Activated T-cell treated with anti-CD3 and anti-CD28 coated beads, Interleukin-2, amount 50 U/mL, for 4 hours (primary cell): ENCODE measurements around the gene FSTL3. TPM values are rescaled to one million over a fixed set of nuclear protein-coding genes. Genes with fewer than 3 reads are reported as not detected.

Experiments used
- ATAC-seq, 2 donors: fragments of 200-7000 bp; cut with Tn5 transposase; one replicate each; pipeline ENCODE4 v1.10.0; 2021
- DNase-seq: peaks from one replicate; pipeline ENCODE4 v3.0.0-alpha.2; 2020
- H3K27me3 Mint-ChIP-seq: one replicate; pipeline ENCODE4 v1.8.0; 2021; ENCODE audit warnings: low read depth, mixed read lengths
- H3K36me3 Mint-ChIP-seq: one replicate; pipeline ENCODE4 v1.8.0; 2022; ENCODE audit warnings: mixed read lengths; ENCODE audit not compliant: insufficient read depth
- H3K4me1 Mint-ChIP-seq: one replicate; pipeline ENCODE4 v1.8.0; 2021; ENCODE audit warnings: low read depth, mixed read lengths
- H3K4me3 Mint-ChIP-seq: one replicate; pipeline ENCODE4 v1.8.0; 2021; ENCODE audit warnings: mild to moderate bottlenecking, moderate library complexity, mixed read lengths
- H3K9me3 Mint-ChIP-seq: one replicate; pipeline ENCODE4 v1.8.0; 2021; ENCODE audit warnings: mixed read lengths
- total RNA-seq, 3 donors: library from RNA; stranded (reverse); gene quantifications; one replicate each; pipeline ENCODE4 v1.2.1, GENCODE V29; 2021

FSTL3 gene
- total RNA-seq, 3 donors from 2014 or later = 8.0 to 9.9 (median 8.3) TPM

DNA sequence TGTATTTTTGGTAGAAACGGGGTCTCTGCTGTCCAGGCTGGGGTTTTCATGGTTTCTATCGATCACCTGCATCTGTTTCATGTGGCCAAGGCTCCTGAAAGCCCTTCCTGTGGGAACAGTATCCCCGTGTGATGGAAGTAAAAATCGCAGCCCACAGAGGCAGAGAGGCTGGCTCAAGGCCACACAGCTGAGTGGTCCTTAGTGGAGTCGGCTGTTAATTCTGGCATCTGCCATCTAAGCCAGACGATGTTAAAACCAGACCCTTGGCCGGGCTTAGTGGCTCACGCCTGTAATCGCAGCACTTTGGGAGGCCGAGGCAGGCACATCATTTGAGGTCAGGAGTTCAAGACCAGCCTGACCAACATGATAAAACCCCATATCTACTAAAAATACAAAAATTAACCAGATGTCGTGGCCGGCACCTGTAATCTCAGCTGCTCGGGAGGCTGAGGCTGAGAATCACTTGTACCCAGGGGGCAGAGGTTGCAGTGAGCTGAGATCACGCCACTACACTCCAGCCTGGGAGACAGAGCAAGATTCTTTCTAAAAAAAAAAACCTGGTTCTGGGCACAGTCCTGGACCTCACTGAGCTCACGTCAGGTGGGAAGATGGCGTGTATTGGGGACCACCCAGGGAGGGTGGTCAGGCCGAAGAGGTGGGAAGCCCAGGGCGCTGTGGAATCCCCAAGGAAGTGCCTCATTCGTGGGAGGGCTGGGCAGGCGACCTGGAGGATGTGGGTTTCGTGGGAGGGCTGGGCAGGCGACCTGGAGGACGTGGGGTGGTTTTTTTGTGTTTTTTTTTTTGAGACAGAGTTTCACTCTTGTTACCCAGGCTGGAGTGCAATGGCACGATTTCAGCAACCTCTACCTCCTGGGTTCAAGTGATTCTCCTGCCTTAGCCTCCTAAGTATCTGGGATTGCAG lies 56.2 kb downstream of the FSTL3 start:
- peaks cover 8% of the 10 kb centered on the region for H3K4me1 Mint-ChIP-seq
- DNase-seq (no peak), ATAC-seq (no peak)
- no peak overlapping the region for H3K4me3 Mint-ChIP-seq
- H3K36me3 Mint-ChIP-seq = no peaks in the 10 kb centered on the region
- H3K9me3 Mint-ChIP-seq = no peaks in the 10 kb centered on the region
- peaks cover 2% of the 10 kb centered on the region for H3K27me3 Mint-ChIP-seq

Other genes with a start within 250 kb of the FSTL3 start
- gene SHC2, start 215.4 kb upstream of the FSTL3 start, total RNA-seq = under 1 TPM; 0.16 to 0.33 (median 0.26) TPM
- gene MADCAM1, start 179.9 kb upstream of the FSTL3 start, total RNA-seq = under 1 TPM; 0.18 to 0.26 (median 0.19) TPM
- gene TPGS1, start 168.9 kb upstream of the FSTL3 start, total RNA-seq = 10 to 100 TPM; 21.9 to 22.8 (median 22.6) TPM
- 10 to 100 TPM; 42.1 to 48.7 (median 45.7) TPM for gene CDC34, start 144.6 kb upstream of the FSTL3 start, total RNA-seq
- 10 to 100 TPM; 53.2 to 71.8 (median 65.8) TPM for gene GZMM, start 132.3 kb upstream of the FSTL3 start, total RNA-seq
- 100 to 1,000 TPM; 241 to 277 (median 250) TPM for gene BSG, start 103.8 kb upstream of the FSTL3 start, total RNA-seq
- gene HCN2, start 86.5 kb upstream of the FSTL3 start, total RNA-seq = under 1 TPM; 0.20 to 0.24 (median 0.22) TPM
- 100 to 1,000 TPM; 110 to 123 (median 119) TPM for gene POLRMT, start 42.9 kb upstream of the FSTL3 start, total RNA-seq
- gene FGF22, start 36.5 kb upstream of the FSTL3 start, total RNA-seq = not detected
- 100 to 1,000 TPM; 144 to 162 (median 147) TPM for gene RNF126, start 13.2 kb upstream of the FSTL3 start, total RNA-seq
- under 1 TPM in 2 of 3 donors, not detected in 1; 0.87 to 0.94 TPM for gene PRSS57, start 19.1 kb downstream of the FSTL3 start, total RNA-seq
- under 1 TPM; 0.26 to 0.61 (median 0.27) TPM for gene PALM, start 32.5 kb downstream of the FSTL3 start, total RNA-seq
- under 1 TPM in 1 of 3 donors, not detected in 2; 0.08 TPM for gene MISP, start 74.7 kb downstream of the FSTL3 start, total RNA-seq
- gene PTBP1, start 121.1 kb downstream of the FSTL3 start, total RNA-seq = 1,000 to 10,000 TPM; 1,071 to 1,170 (median 1,104) TPM
- gene PLPPR3, start 145.6 kb downstream of the FSTL3 start, total RNA-seq = under 1 TPM in 1 of 3 donors, not detected in 2; 0.24 TPM
- not detected for gene AZU1, start 151.4 kb downstream of the FSTL3 start, total RNA-seq
- not detected for gene PRTN3, start 164.6 kb downstream of the FSTL3 start, total RNA-seq
- not detected for gene ELANE, start 175.9 kb downstream of the FSTL3 start, total RNA-seq
- 1 to 10 TPM in 2 of 3 donors, under 1 TPM in 1; 0.49 to 1.9 (median 1.1) TPM for gene CFD, start 183.3 kb downstream of the FSTL3 start, total RNA-seq
- gene MED16, start 216.8 kb downstream of the FSTL3 start, total RNA-seq = 10 to 100 TPM; 70.4 to 73.9 (median 73.6) TPM
- not detected for gene RNU6-9, start 217.1 kb downstream of the FSTL3 start, total RNA-seq
- 10 to 100 TPM; 92.3 to 97.7 (median 96.3) TPM for gene R3HDM4, start 236.8 kb downstream of the FSTL3 start, total RNA-seq
- 1 to 10 TPM; 2.9 to 5.1 (median 3.3) TPM for gene KISS1R, start 240.9 kb downstream of the FSTL3 start, total RNA-seq
- gene ARID3A, start 249.6 kb downstream of the FSTL3 start, total RNA-seq = 10 to 100 TPM in 1 of 3 donors, 1 to 10 TPM in 2; 7.3 to 13.2 (median 10.0) TPM